Measurements from ENCODE around the gene KLHL35.

KLHL35 gene

DNA sequence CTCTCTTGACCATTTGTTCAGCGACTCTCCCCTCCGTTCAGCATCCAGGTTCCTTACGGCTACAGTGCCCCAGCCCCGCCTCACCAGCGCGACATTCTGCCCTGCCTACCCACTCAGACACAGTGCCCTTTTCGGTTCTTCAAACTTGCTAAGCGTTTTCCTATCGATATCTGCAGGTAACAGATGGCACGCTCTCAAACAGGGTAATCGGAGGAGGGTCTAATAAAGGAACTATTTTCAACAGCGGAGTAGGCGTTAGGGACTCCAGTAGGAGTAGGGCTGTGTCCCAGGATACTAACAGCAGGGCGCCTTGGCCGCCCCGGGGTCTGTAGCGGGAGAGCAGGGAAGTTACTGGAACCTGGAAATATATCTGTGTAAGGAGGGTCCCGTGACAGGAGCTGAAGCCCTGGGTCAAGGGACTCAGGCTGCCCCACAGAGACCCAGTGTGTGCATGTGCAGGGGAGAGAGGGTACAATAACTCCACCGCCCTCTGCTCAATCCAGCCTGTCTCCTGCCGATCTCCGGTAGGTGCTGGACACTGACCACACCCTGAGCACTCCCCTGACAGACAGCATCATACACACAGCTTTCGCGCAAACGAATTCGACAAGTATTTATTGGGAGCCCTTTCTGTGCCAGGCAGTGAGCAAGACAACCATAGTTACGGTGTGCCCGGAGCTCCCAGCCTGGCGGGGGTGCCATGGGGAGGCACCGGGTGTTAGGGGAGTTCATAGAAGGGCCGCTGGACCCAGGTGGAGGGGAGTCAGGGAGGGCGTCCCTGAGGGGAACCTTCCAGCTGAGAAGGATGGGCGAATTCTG, 2.1 kb downstream of the KLHL35 start:
- no peak for DNase-seq (ENCODE audit: low read depth)
- TF ChIP-seq, protein P1, sequence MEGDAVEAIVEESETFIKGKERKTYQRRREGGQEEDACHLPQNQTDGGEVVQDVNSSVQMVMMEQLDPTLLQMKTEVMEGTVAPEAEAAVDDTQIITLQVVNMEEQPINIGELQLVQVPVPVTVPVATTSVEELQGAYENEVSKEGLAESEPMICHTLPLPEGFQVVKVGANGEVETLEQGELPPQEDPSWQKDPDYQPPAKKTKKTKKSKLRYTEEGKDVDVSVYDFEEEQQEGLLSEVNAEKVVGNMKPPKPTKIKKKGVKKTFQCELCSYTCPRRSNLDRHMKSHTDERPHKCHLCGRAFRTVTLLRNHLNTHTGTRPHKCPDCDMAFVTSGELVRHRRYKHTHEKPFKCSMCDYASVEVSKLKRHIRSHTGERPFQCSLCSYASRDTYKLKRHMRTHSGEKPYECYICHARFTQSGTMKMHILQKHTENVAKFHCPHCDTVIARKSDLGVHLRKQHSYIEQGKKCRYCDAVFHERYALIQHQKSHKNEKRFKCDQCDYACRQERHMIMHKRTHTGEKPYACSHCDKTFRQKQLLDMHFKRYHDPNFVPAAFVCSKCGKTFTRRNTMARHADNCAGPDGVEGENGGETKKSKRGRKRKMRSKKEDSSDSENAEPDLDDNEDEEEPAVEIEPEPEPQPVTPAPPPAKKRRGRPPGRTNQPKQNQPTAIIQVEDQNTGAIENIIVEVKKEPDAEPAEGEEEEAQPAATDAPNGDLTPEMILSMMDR (IDR thresholded peaks at IDR 0.05; ENCODE audit: low read depth, low read length), result no peak
- TF ChIP-seq POLR2A (IDR thresholded peaks at IDR 0.05; ENCODE audit: extremely low read depth, insufficient read length) (no peak), MYC (IDR thresholded peaks at IDR 0.05; ENCODE audit: low read depth, low read length) (no peak)
- TF ChIP-seq, protein P2, sequence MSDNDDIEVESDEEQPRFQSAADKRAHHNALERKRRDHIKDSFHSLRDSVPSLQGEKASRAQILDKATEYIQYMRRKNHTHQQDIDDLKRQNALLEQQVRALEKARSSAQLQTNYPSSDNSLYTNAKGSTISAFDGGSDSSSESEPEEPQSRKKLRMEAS (IDR thresholded peaks at IDR 0.05; ENCODE audit: low read depth, low read length), result no peak
- H3K4me3 ChIP-seq (ENCODE audit: low read depth, low read length), result no peak overlapping the region

DNA sequence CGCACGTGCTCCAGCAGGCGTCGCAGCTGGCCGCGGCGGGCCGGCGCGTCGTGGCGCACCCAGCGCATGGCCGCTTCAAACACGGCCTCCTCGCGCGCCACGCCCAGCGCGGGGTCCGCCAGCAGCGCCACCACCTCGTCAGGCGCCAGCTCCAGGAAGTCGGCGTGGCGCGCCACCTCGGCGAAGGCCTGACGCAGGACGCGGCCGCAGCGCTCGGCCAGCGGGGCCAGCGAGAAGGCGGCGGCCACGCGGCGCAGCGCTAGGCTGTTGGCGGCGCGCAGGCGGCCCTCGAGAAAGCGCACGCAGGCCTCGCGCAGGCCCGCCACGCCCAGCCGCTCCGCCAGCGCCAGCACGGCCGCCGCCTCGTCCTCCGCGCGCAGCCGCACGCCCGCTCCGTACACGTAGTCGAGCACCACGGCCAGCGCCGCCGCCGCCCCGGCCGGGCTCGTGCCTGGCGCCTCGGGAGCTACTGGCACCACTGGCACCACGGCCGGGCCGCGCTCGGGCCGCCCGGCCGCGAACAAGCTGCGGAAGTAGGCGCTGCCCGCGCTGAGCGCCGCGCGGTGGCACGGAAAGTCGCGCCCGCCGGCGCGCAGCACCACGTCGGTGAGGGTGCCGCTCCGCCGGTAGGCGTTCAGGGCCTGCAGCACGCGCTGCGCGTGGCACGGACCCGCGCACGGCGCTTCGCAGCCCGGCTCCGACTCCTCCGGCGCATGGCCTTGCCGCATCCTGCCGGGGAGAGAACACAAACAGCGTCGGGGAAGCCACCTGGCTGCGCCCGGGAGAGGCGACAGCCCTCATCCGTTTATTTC, 2.9 kb downstream of the KLHL35 start:
- TF ChIP-seq, protein P2 (IDR thresholded peaks at IDR 0.05; ENCODE audit: low read depth, low read length), result no peak
- TF ChIP-seq POLR2A (IDR thresholded peaks at IDR 0.05; ENCODE audit: extremely low read depth, insufficient read length), result no peak
- no peak for TF ChIP-seq MYC (IDR thresholded peaks at IDR 0.05; ENCODE audit: low read depth, low read length)
- TF ChIP-seq, protein P1 (IDR thresholded peaks at IDR 0.05; ENCODE audit: low read depth, low read length), result no peak
- peak; percentile 46 for DNase-seq (ENCODE audit: low read depth)
- H3K4me3 ChIP-seq (ENCODE audit: low read depth, low read length), result no peak overlapping the region

DNA sequence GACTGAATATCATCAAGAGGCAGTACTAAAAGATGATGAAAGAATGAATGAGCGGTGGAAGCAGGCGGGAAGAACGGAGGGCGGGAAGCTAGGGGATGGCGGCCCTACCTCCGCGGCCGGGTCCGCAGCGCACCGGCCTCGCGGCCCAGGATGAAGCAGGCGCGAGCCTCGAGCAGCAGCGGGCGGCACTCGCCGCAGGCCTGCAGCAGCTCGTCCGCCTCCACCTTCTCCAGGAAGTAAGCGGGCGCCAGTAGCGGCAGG, 3.4 kb downstream of the KLHL35 start:
- H3K4me3 ChIP-seq (ENCODE audit: low read depth, low read length), result no peak overlapping the region

DNA sequence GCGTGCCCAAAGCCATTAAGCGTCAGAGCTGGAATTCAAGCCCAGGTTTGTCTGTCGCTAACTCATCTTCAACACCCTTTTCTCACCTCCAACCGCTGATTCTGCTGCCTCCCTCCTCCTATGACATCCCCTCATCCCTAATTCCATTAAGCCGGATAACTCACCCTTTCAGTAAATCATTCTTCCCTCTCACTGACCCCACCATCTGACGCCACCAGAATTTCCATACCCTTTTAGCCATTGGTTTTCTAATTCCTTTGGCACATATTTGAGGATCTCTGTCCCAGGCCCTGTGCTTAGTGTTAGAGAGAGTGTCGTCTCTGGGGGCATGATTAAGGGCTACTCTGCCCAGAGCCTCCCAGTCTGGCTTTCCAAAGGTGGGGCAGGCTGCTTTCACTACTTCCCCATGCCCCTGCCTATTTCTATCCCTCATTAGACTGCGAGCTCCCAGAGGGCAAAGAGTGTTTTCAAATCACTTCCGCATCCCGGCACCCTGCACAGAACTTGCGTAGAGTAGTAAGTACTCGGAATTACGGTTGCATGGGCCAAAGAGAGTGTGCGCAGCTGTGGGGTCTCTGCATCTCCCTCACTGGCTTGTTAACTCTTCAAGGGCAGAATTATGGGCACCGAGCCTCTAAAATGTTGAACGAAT, 3.9 kb downstream of the KLHL35 start:
- DNase-seq (ENCODE audit: low read depth), result no peak
- peak overlapping the region; percentile 63 for H3K4me3 ChIP-seq (ENCODE audit: low read depth, low read length)
- TF ChIP-seq, protein P1 (IDR thresholded peaks at IDR 0.05; ENCODE audit: low read depth, low read length), result no peak
- TF ChIP-seq POLR2A (IDR thresholded peaks at IDR 0.05; ENCODE audit: extremely low read depth, insufficient read length) (no peak), MYC (IDR thresholded peaks at IDR 0.05; ENCODE audit: low read depth, low read length) (no peak)
- TF ChIP-seq, protein P2 (IDR thresholded peaks at IDR 0.05; ENCODE audit: low read depth, low read length), result no peak

More for the DNA sequence above, 3.4 kb downstream of the KLHL35 start:
- TF ChIP-seq, protein P2 (IDR thresholded peaks at IDR 0.05; ENCODE audit: low read depth, low read length), result no peak
- no peak for TF ChIP-seq POLR2A (IDR thresholded peaks at IDR 0.05; ENCODE audit: extremely low read depth, insufficient read length)
- TF ChIP-seq, protein P1 (IDR thresholded peaks at IDR 0.05; ENCODE audit: low read depth, low read length), result no peak
- no peak for TF ChIP-seq MYC (IDR thresholded peaks at IDR 0.05; ENCODE audit: low read depth, low read length)
- no peak for DNase-seq (ENCODE audit: low read depth)

DNA sequence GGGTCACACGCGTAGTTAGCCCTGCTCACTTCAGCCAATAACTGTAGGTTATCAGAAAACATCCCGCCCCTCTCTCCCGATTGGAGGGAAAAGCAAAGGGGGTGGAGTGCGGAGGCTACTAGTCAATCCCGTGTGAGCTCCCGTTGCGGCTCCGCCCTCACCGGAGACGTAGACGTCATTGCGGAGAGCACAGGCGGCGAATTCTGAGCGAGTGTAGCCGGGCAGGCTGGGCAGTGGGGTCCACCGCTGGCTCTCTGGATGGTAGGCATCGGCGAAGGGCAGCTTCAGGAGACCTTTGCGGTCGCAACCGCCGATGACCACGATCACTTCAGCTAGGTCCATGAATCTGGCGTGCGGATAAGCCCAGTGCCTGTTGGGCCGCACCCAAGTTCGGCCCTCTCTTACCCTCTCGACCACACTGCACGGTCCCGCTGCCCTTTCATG, 4.7 kb downstream of the KLHL35 start:
- TF ChIP-seq, protein P1 (IDR thresholded peaks at IDR 0.05; ENCODE audit: low read depth, low read length), result no peak
- TF ChIP-seq, protein P2 (IDR thresholded peaks at IDR 0.05; ENCODE audit: low read depth, low read length), result peak; percentile 41; the same call in 1 of the 2 replicates
- TF ChIP-seq POLR2A (IDR thresholded peaks at IDR 0.05; ENCODE audit: extremely low read depth, insufficient read length), result peak; percentile 34
- peak overlapping the region; percentile 63 for H3K4me3 ChIP-seq (ENCODE audit: low read depth, low read length)
- DNase-seq (ENCODE audit: low read depth), result peak; percentile 95
